C4-2B (cell line): ENCODE results near the gene MTFMT.

Experiments used
- H3K27ac ChIP-seq: fragments of 450-650 bp; 2 replicates; pipeline ENCODE4 v1.5.1; 2017
- CTCF ChIP-seq: fragments of 450-650 bp; conservative IDR thresholded peaks from 2 replicates; pipeline ENCODE4 v1.5.1; 2017; ENCODE audit warnings: mild to moderate bottlenecking
- ZFX ChIP-seq: fragments of 450-650 bp; IDR thresholded peaks from 2 replicates; pipeline ENCODE4 v1.6.1; 2017

Gene MTFMT

GRCh38 chr15:64954395-64954794 is 75.0 kb downstream of the MTFMT start:
- TF ChIP-seq ZFX (no peak), CTCF (no peak)
- H3K27ac ChIP-seq, result no peak overlapping the region

GRCh38 chr15:64951777-64952418 is 77.5 kb downstream of the MTFMT start:
- H3K27ac ChIP-seq, result no peak overlapping the region
- TF ChIP-seq ZFX (no peak), CTCF (no peak)
